Measurements from ENCODE around the gene HCN3. TPM values are rescaled to one million over a fixed set of nuclear protein-coding genes. Genes with fewer than 3 reads are reported as not detected.
"Not testable (repeated sequence)": the region's sequence is repeated elsewhere in the genome, so short reads cannot be mapped to it uniquely, and the experiment has no call there.

HCN3 gene
- polyA plus RNA-seq, 1 donor: 18.3 TPM

- DNase-seq: peak; percentile 89 to 93
- Histone ChIP-seq H3K36me3 (ENCODE audit: control insufficient read depth, insufficient read depth, low read length) (peaks cover 37% of the 10 kb centered on the region), H3K4me1 (ENCODE audit: control insufficient read depth, insufficient read depth, low read length) (peaks cover 44% of the 10 kb centered on the region), H3K27me3 (ENCODE audit: control insufficient read depth, insufficient read depth, low read length) (no peaks in the 10 kb centered on the region), H3K27ac (ENCODE audit: low read length) (peak overlapping the region; percentile 99), H3K9me3 (ENCODE audit: control insufficient read depth, low read depth, low read length) (no peaks in the 10 kb centered on the region), H3K4me3 (ENCODE audit: low read length) (peak overlapping the region; percentile 92)
- WGBS (ENCODE audit: insufficient coverage, low lambda C conversion rate): no CpG with 5 or more reads among the region's 58 CpGs
These were observed 45.9 kb downstream of the HCN3 start for GRCh38 chr1:155322953-155323728.

GRCh38 chr1:155323729-155324036 is 46.4 kb downstream of the HCN3 start:
- DNase-seq: peak; percentile 90 to 96
- WGBS (ENCODE audit: insufficient coverage, low lambda C conversion rate): no CpG with 5 or more reads among the region's 29 CpGs
- peaks cover 42% of the 10 kb centered on the region for H3K4me1 ChIP-seq (ENCODE audit: control insufficient read depth, insufficient read depth, low read length)

GRCh38 chr1:155324037-155324716 is 46.9 kb downstream of the HCN3 start:
- Histone ChIP-seq H3K36me3 (ENCODE audit: control insufficient read depth, insufficient read depth, low read length) (peaks cover 30% of the 10 kb centered on the region), H3K4me1 (ENCODE audit: control insufficient read depth, insufficient read depth, low read length) (peaks cover 42% of the 10 kb centered on the region), H3K27ac (ENCODE audit: low read length) (peak overlapping the region; percentile 99), H3K9me3 (ENCODE audit: control insufficient read depth, low read depth, low read length) (no peaks in the 10 kb centered on the region), H3K4me3 (ENCODE audit: low read length) (peak overlapping the region; percentile 92), H3K27me3 (ENCODE audit: control insufficient read depth, insufficient read depth, low read length) (no peaks in the 10 kb centered on the region)
- no CpG with 5 or more reads among the region's 44 CpGs for WGBS (ENCODE audit: insufficient coverage, low lambda C conversion rate)
- peak; percentile 95 to 98 for DNase-seq

More at GRCh38 chr1:155323729-155324036, 46.4 kb downstream of the HCN3 start:
- no peaks in the 10 kb centered on the region for H3K9me3 ChIP-seq (ENCODE audit: control insufficient read depth, low read depth, low read length)
- peak overlapping the region; percentile 92 for H3K4me3 ChIP-seq (ENCODE audit: low read length)
- peak overlapping the region; percentile 99 for H3K27ac ChIP-seq (ENCODE audit: low read length)
- no peaks in the 10 kb centered on the region for H3K27me3 ChIP-seq (ENCODE audit: control insufficient read depth, insufficient read depth, low read length)
- H3K36me3 ChIP-seq (ENCODE audit: control insufficient read depth, insufficient read depth, low read length): peaks cover 32% of the 10 kb centered on the region

GRCh38 chr1:155324717-155325602 is 47.7 kb downstream of the HCN3 start:
- H3K9me3 ChIP-seq (ENCODE audit: control insufficient read depth, low read depth, low read length): no peaks in the 10 kb centered on the region
- peak in 1 of 2 donors; percentile 72 for DNase-seq
- H3K4me3 ChIP-seq (ENCODE audit: low read length): peak overlapping the region; percentile 92
- WGBS (ENCODE audit: insufficient coverage, low lambda C conversion rate): no CpG with 5 or more reads among the region's 59 CpGs
- H3K27me3 ChIP-seq (ENCODE audit: control insufficient read depth, insufficient read depth, low read length): no peaks in the 10 kb centered on the region
- peaks cover 26% of the 10 kb centered on the region for H3K36me3 ChIP-seq (ENCODE audit: control insufficient read depth, insufficient read depth, low read length)
- H3K4me1 ChIP-seq (ENCODE audit: control insufficient read depth, insufficient read depth, low read length): peaks cover 35% of the 10 kb centered on the region
- H3K27ac ChIP-seq (ENCODE audit: low read length): peak overlapping the region; percentile 99

- Histone ChIP-seq H3K27ac (ENCODE audit: low read length) (peak overlapping the region; percentile 99), H3K4me3 (ENCODE audit: low read length) (peak overlapping the region; percentile 92), H3K4me1 (ENCODE audit: control insufficient read depth, insufficient read depth, low read length) (peaks cover 29% of the 10 kb centered on the region), H3K36me3 (ENCODE audit: control insufficient read depth, insufficient read depth, low read length) (peaks cover 32% of the 10 kb centered on the region), H3K9me3 (ENCODE audit: control insufficient read depth, low read depth, low read length) (no peaks in the 10 kb centered on the region), H3K27me3 (ENCODE audit: control insufficient read depth, insufficient read depth, low read length) (no peaks in the 10 kb centered on the region)
- no CpG with 5 or more reads among the region's 6 CpGs for WGBS (ENCODE audit: insufficient coverage, low lambda C conversion rate)
- peak in 1 of 2 donors; percentile 19 for DNase-seq
These were observed 48.3 kb downstream of the HCN3 start for GRCh38 chr1:155325603-155325893.

- no peak overlapping the region for H3K4me3 ChIP-seq (ENCODE audit: low read length)
- peaks cover 29% of the 10 kb centered on the region for H3K4me1 ChIP-seq (ENCODE audit: control insufficient read depth, insufficient read depth, low read length)
- DNase-seq: no peak
- peaks cover 37% of the 10 kb centered on the region for H3K36me3 ChIP-seq (ENCODE audit: control insufficient read depth, insufficient read depth, low read length)
- WGBS (ENCODE audit: insufficient coverage, low lambda C conversion rate): 83% methylated on average over 1 of the region's 6 CpGs
- no peaks in the 10 kb centered on the region for H3K9me3 ChIP-seq (ENCODE audit: control insufficient read depth, low read depth, low read length)
- no peak overlapping the region for H3K27ac ChIP-seq (ENCODE audit: low read length)
- no peaks in the 10 kb centered on the region for H3K27me3 ChIP-seq (ENCODE audit: control insufficient read depth, insufficient read depth, low read length)
These were observed 48.8 kb downstream of the HCN3 start for GRCh38 chr1:155326020-155326526.

GRCh38 chr1:155326631-155327037 is 49.4 kb downstream of the HCN3 start:
- DNase-seq: no peak
- Histone ChIP-seq H3K27ac (ENCODE audit: low read length) (no peak overlapping the region), H3K9me3 (ENCODE audit: control insufficient read depth, low read depth, low read length) (no peaks in the 10 kb centered on the region), H3K4me1 (ENCODE audit: control insufficient read depth, insufficient read depth, low read length) (peaks cover 23% of the 10 kb centered on the region), H3K36me3 (ENCODE audit: control insufficient read depth, insufficient read depth, low read length) (peaks cover 42% of the 10 kb centered on the region), H3K4me3 (ENCODE audit: low read length) (no peak overlapping the region), H3K27me3 (ENCODE audit: control insufficient read depth, insufficient read depth, low read length) (no peaks in the 10 kb centered on the region)
- WGBS (ENCODE audit: insufficient coverage, low lambda C conversion rate): no CpG with 5 or more reads among the region's 7 CpGs

- no peaks in the 10 kb centered on the region for H3K9me3 ChIP-seq (ENCODE audit: control insufficient read depth, low read depth, low read length)
- H3K4me1 ChIP-seq (ENCODE audit: control insufficient read depth, insufficient read depth, low read length): peaks cover 12% of the 10 kb centered on the region
- no CpG with 5 or more reads among the region's 4 CpGs for WGBS (ENCODE audit: insufficient coverage, low lambda C conversion rate)
- no peak for DNase-seq
- no peaks in the 10 kb centered on the region for H3K27me3 ChIP-seq (ENCODE audit: control insufficient read depth, insufficient read depth, low read length)
- no peak overlapping the region for H3K4me3 ChIP-seq (ENCODE audit: low read length)
- no peak overlapping the region for H3K27ac ChIP-seq (ENCODE audit: low read length)
- H3K36me3 ChIP-seq (ENCODE audit: control insufficient read depth, insufficient read depth, low read length): peaks cover 42% of the 10 kb centered on the region
These were observed 50.7 kb downstream of the HCN3 start for GRCh38 chr1:155327981-155328380.

GRCh38 chr1:155328856-155329255 is 51.6 kb downstream of the HCN3 start:
- peaks cover 44% of the 10 kb centered on the region for H3K36me3 ChIP-seq (ENCODE audit: control insufficient read depth, insufficient read depth, low read length)
- H3K27ac ChIP-seq (ENCODE audit: low read length); H3K27me3 ChIP-seq (ENCODE audit: control insufficient read depth, insufficient read depth, low read length); H3K9me3 ChIP-seq (ENCODE audit: control insufficient read depth, low read depth, low read length); DNase-seq; H3K4me3 ChIP-seq (ENCODE audit: low read length): not testable (repeated sequence)
- peaks cover 12% of the 10 kb centered on the region for H3K4me1 ChIP-seq (ENCODE audit: control insufficient read depth, insufficient read depth, low read length)
- WGBS (ENCODE audit: insufficient coverage, low lambda C conversion rate): no CpG with 5 or more reads among the region's 7 CpGs

GRCh38 chr1:155329980-155330598 is 52.8 kb downstream of the HCN3 start:
- Histone ChIP-seq H3K4me3 (ENCODE audit: low read length) (no peak overlapping the region), H3K36me3 (ENCODE audit: control insufficient read depth, insufficient read depth, low read length) (peaks cover 52% of the 10 kb centered on the region), H3K27me3 (ENCODE audit: control insufficient read depth, insufficient read depth, low read length) (no peaks in the 10 kb centered on the region)

More at GRCh38 chr1:155329980-155330598, 52.8 kb downstream of the HCN3 start:
- WGBS (ENCODE audit: insufficient coverage, low lambda C conversion rate): no CpG with 5 or more reads among the region's 11 CpGs
- DNase-seq: no peak
- Histone ChIP-seq H3K9me3 (ENCODE audit: control insufficient read depth, low read depth, low read length) (no peaks in the 10 kb centered on the region), H3K4me1 (ENCODE audit: control insufficient read depth, insufficient read depth, low read length) (peaks cover 12% of the 10 kb centered on the region), H3K27ac (ENCODE audit: low read length) (no peak overlapping the region)

Measured in large intestine (tissue), 3 donors.